GM19463 (cell line): Measurements from ENCODE around the gene CAMK1D.
"Not testable (repeated sequence)": the region's sequence is repeated elsewhere in the genome, so short reads cannot be mapped to it uniquely, and the experiment has no call there.

Source experiments
- ATAC-seq: cut with Tn5 transposase; IDR thresholded peaks from one replicate; pipeline ENCODE4 v1.9.1; 2021; ENCODE audit warnings: mild to moderate bottlenecking, moderate library complexity; ENCODE audit not compliant: unreplicated experiment

Gene CAMK1D

DNA sequence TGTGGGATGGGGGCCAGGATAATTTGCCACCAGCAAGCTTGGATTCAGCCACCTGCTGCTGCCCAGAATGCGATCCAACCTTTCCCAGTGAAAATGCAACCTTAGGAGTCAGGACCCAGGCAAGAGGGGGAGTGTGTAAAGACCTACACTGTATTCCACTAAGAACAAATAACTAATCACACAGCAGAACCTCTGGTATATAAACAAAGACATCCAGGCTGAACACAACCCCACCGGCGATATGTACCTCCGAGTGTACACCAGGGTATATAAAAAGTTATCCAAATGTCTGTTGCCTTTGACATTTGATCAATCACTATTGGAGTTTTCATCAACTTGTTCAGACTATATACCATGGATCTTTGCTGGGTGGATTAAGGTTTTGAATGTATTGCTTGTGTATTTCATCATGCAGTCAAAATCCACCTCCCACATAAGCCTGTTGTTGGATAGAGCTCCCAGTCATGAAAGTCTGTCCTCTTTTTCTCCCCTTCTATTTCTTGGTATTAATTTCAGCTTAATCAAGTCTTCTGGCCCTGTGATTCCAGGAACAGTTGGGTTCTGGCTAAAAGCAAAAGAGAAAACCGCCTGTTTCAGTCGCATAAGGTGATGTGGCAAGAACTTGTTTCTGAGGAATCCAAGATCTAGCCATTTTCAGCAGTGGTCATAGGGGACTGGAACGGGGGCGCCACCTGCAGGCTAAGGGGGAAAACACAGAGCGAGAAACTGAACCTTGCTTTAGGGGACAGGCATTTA, 361.4 kb downstream of the CAMK1D start:
- peak; percentile 62 for ATAC-seq

DNA sequence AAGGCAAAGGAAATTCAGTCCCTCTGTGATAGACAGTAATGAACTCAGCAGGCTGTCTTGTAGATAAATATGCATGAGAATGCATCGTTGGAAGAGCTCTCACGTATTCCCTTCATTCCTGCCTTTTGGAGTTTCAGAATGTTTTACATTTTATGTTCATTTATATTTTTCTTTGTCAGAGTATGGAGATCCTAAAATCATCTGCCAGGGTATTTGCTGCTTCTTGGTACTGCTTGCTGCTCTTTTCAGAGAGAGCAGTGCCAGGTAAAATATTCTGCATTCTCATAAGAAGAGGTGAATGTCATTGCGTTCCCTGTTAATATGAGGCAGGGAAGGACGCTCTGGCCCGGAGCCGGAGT, 362.0 kb downstream of the CAMK1D start:
- ATAC-seq: no peak

DNA sequence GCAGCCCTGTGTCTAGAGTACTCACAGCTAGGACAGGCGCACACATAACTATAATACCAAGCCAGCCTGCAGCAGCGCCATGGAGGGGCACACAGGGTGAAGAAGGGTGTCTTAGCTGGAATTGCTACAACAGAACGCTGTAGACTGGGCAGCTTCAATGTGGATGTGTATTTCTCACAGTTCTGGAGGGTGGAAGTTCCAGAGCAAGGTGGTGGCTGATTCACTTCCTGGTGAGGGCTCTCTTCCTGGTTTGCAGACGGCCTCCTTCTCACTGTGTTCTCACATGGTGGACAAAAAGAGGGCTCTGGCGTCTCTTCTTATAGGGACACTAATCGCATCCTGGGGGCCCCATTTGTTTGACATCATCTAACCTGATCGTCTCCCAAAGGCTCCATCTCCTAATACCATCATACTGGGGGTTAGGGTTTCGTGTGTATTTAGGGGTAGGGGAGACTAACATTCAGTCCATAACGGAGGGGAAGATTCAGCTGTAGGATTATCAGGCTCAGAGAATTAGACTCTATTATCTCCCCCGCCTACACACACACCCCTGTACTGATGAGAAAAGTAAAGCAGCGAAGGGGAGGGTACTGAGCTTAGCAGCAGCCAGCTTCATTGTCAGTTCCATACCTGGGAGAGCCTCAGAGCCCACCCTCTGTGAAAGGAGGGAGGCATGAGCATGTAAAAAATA, 363.1 kb downstream of the CAMK1D start:
- ATAC-seq: no peak

DNA sequence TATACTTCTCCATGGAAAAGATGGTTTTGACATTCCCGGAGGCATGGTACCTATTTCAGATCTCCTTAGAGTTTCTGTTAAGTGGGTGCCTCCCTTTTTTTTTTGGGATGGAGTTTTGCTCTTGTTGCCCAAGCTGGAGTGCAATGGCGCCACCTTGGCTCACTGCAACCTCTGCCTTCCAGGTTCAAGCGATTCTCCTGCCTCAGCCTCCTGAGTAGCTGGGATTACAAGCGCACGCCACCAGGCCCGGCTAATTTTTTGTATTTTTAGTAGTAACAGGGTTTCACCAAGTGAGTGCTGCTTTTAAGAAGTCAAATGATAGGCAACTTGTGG, 363.6 kb downstream of the CAMK1D start:
- ATAC-seq: not testable (repeated sequence)

DNA sequence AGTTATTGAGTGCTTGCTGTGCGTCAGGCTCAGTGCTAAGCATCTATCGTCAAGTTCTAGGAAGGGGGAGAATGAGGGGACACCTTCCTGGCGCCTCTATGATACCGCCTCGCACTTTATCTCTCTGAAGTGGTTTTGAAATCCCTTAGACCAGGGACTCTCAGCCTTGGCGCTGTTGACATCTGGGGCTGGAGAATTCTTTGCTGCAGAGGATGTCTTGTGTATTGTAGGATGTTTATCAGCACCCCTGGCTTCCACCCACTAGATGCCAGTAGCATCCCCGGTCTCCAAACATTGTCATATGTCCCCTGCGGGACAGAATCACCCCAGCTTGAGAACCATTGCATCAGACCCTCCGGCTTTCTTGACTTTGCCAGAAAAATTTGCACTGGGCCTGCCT, 366.7 kb downstream of the CAMK1D start:
- ATAC-seq: no peak

DNA sequence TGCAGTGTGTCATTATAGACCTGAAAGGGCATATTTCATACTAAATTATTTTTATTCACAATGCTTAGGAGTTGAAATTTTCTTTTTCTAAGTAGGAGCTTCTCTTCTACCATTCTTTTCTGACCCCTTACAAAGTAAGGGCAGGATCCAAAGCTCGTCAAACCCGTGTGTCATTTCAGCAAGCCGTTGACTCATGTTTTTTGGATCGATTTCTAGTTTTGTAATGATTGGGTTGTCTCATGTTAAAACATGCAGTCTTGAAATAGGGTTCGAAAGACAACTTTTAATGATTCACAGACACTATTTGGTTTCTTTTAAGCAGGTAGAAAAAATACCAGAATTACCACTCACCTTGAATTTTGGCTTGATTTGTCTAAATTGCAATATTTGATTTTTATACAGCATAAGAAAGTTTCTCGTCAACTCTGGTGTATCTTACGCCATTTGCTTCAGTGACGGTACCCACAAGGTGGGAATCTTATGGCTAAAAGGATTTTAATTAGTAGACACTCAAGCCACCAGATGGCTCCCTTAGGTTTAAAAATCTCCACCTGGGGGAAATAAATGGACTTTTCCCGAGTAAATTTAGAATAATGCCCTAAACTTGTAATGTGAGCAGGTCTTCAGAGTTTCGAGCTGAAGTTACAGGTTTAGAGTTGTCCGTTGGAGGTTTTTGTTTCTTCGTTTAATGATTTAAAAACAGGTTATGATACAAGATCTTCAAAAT, 368.8 kb downstream of the CAMK1D start:
- ATAC-seq: no peak

DNA sequence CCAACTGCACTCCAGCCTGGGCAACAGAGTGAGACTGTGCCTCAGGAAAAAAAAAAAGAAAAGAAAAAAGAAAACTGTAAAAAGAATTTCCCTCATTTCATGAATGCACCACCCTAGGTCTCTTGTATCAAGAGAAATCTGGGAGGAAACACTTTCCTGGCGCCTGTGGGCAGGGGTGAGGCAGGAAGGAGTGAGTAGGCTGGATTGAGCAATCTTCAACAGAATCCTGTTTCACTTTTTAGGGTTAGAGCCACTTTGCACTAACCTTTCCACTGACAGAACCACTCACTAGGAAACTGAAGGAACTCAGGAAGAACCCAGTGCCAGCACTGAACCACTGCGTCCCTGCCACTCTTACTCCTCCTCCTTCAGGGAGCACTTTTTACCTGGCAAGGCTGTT, 370.0 kb downstream of the CAMK1D start:
- no peak for ATAC-seq

DNA sequence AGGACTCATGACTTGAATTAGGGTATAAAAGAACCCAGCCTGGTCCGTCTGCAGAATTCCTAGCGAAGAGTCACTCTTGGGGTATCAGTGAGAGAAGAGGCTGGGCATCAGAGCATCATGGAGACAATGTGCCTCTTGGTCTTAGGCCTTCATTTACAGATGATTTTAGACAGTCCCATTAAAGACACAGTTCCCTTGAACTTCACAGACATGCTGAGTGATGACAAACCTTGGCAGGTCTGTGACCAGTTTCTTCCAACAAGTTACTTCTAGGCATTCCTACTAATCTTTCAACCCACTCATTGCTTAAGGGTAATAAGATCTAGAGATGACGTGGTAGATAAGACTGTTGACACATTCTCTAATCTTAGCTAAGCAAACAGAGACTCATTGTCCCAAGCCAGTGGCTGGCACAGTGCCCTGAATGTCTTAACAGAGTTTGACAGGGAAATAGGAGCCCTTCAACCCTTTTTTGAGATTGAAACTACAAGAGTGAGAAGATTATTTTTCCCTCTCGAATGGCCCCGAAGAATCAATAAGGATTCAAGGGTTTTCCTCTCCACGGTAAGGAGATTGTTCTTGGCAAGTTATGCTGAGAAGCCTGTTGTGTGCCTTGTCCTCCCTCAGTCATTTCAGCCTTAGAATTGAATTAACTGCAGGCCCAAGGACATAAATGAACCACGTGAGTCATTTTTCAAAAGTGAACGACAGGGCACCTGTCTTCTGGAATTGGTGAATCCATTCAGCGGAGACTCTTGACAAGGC, 371.1 kb downstream of the CAMK1D start:
- ATAC-seq: no peak

DNA sequence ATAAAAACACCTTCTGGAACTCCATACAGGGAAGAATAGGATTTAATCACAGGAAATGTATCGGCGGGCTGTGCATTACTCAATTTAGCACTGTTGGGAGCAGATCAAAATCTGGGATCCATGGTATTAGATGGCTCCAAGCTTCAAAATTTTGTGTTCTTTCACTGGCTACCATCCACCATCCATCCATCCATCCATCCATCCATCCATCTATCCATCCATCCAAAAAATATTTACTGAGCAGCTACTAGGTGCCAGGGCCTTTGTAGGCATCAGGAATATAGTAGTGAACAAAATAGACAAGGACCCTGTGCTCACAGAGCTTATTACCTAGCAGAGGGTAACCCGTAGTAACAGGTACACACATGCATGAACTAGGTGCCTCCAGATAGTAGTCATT, 372.0 kb downstream of the CAMK1D start:
- ATAC-seq: no peak

DNA sequence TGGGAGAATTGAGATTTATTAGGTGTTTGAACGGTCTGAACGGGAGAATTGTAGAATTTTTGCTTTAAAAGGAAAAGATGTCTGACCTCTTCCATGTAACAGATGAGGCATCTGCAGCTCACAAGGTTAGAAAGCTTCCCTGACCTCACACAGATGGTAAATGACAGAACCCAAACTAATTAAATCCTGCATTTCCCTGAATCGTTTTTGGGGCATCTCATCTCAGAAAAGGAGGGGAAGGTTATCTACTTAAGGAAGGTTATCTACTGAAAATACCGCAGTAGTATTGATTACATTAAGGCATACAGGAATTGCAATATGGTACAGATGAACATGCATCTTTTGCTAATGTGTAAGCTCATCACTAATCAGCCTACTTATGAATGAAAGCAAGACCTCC, 373.9 kb downstream of the CAMK1D start:
- ATAC-seq: no peak

DNA sequence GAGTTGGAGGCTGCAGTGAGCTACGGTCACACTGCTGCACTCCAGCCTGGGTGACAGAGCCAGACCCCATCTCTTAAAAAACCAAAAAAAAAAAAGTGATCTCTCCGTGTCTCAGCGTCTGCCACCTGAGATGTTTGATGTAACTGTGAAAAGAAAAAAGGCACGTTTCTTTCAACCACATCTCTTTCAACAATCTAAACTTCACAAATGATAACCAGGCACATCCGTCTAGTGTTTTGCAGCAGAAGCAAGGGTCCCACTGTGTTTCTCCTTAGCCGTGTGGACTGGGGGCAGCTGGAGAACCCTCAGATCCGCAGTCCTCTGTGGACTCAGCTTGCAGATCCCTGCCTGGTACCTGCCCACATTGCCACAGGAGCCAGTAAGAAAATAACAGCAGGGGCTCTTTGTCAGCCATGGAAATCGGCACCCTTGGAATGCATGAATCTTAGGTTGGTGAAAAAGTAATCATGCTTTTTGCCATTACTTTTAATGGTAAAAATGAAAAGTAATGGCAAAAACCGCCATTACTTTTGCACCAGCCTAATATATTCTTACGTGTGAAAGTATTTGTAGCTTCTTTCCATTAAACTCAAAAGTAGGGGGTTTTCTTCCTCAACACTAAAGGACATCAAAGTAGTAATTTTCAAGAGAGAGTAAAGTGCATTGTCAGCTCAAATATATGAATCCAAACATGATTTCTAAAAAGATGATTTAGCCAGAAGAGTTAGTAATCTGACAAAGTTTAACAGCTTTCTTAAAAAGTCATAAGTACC, 375.6 kb downstream of the CAMK1D start:
- ATAC-seq: no peak

DNA sequence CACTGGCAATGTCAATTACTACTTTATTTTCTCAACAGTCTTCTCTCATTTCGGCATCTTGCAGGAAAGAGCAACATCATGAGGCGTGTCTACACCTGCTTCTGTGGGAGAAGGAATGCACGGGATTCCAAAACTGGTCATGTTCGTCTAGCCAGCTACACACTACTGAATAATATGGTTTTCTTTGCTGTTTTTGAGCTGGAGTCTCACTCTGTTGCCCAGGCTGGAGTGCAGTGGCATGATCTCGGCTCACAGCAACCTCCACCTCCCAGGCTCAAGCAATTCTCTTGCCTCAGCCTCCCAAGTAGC, 376.2 kb downstream of the CAMK1D start:
- ATAC-seq: not testable (repeated sequence)

DNA sequence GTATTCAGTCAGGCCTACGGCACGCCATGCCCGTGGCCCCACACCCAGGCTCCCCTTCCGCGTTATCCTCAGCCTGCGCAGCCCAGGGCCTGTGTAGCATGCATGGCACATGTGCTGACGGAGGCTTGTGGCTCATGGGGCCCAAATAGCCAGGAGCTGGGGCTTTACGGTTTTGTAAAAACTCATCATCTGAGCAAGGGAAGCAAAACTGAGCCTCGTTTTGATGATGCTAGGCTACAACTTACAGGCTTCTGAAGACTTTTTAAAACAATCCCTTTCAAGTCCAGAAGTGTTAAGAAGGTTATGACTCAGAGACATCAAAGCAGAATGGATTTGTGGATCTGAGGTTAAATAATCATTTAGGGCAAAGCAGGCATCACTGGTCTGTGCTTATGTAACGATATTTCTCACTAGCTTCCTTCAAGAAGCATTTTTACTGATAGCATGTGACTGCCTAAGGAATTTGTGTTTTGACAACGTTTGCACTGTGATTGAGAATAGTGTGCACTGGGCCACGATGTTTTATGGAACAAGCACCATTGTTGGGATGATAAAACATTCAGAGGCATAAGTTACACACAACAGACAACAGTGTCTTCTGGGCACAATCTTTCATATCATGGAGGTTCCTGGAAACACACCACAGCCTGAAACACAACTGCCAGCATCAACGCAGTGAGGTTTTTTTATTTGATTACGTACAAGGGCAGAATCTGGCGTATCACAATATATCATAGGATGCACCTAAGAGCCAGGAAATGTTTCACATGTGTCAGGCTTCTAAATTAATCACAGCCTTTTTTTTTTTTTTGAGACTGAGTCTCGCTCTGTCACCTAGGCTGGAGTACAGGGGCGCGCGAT, 377.9 kb downstream of the CAMK1D start:
- ATAC-seq: no peak

DNA sequence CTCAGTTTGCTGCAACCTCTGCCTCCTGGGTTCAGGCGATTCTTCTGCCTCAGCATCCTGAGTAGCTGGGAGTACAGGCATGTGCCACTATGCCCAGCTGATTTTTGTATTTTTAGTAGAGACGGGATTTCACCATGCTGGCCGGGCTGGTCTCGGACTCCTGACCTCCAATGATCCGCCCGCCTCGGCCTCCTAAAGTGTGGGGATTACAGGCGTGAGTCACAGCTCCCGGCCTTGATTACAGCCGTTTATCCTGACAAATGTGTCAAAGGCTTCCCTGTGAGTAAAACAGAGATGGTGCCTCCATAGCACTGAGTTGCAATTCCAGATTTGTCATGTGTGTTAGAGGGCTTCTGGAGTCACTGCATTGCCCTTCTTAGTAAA, 378.5 kb downstream of the CAMK1D start:
- ATAC-seq: no peak

DNA sequence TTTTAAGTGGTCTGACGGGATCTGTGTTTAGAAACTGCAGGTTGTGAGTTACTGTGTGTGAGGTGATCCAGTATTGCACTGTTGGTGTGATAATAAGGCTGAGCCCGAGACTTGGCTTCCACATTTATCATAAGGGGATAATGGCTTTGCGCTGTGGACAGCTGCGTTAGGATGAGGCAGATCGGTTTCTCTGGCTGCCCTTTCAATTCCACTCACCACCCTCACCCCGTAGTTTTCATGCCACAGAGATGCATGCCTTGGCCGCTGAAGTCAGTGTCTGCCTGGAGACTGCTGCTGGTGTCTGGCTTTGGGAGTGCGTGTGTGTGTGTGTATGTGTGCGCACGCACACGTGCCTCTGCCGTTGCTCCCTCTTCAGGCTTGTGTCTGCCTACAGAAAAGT, 379.1 kb downstream of the CAMK1D start:
- no peak for ATAC-seq

DNA sequence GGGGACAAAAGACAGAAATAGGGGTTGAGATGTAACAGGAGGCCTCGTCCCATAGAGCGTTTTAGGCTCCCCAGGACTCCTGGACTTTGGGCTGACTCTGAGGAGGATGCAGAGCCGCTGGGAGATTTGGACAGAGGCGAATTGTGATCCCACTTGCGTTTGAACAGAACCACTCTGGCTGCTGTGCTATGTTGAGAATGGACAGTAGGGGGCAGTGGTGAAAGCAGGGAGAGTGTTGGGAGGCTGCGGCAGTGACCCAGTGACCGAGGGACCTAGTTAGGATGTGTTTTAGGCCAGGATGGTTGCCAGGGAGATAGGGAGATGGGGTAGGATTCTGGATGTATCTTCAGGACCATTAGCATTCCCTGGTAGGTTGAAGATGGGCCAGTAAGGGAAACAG, 380.5 kb downstream of the CAMK1D start:
- ATAC-seq: no peak

DNA sequence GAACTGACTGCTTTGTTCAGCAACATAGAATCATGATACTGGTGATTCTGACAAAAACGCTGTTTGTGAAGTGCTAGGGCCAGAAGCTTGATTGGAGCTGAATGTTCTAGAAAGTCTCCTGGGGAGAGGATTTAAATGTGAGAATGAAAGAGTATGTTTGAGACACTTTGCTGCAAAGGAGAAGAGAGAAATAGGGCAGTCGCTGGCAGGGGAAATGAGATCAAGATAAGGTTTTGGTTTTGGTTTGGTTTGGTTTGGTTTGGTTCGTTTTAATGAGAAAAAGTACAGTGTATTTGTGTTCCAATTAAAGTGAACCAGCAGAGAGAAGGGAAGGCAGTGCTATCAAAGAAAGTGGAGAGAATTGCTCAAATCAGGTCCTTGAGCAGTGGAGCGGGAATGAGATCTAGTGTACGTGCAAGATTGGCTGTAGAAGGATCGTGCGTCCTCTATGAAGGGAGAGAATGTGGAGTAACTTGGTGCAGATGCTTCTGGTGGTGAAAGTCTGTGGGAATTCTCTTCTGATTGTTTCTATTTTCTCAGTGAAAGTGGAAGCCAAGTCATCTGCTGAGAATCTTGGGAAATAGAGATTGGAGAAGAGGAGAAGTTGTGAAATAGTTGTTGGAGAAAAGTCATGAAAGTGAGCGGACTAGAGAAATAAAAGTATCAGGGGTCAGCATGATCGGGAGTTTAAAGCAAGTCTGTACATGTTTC, 381.6 kb downstream of the CAMK1D start:
- no peak for ATAC-seq

DNA sequence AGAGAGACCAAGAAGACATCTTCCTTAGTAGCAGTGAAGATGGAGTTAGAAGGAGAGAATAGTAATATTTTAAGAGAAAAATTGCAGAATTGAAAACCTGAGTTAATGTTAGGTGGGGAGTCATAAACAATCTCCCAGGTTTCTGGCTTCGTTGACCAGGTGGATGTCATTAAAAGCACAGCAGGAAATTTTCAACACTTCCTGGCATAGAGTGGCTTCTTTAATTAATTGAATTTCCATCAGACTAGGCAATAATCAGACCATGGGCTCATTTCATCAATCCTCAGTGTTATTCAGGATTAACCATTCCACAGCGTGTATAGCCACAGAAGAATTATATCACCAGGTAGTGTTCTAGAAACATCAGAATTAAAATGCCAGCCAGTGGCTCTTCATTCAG, 383.9 kb downstream of the CAMK1D start:
- no peak for ATAC-seq

DNA sequence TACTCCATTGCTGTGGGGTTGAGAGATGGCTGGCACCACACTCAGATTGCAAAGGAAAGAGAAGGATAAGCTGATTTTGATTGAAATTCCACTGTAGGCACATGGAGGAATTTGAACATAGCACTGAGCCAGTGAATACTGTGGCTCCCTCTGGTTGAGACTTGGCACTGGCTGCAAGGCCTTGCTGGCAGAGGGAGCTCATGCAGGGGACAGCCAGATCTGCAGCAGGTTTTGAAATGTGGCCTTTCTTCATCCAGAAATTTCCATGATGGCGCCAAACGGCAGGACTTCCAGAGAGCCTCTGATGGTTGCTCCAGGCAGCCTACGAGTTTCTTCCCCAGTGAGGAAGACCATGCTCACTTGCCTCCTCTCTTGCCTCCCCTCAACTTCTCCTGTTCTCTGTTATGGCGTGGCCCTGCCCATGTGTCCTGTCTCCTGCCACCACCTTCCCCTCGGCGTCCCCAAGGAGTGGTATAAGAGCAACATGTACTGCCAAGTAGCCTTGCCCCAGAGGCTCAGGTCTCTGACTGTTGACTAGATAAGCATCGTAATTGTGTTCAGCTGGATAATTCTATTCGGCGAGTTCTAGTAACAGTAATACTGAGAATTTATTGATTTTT, 386.6 kb downstream of the CAMK1D start:
- no peak for ATAC-seq
